A673 (cell line): ENCODE measurements around the gene SYT7.

Experiments
- EZH2 ChIP-seq: fragments of 200-600 bp; sonication (generic); IDR thresholded peaks from 2 replicates; pipeline ENCODE4 v1.6.1; 2017; ENCODE audit warnings: borderline replicate concordance, low read depth, mild to moderate bottlenecking, mixed read lengths, antibody characterized with exemption, low read length; ENCODE audit not compliant: poor library complexity, severe bottlenecking
- TF ChIP-seq, protein P1 (sequence below): fragments of 300-800, 200-600 bp; sonication (generic); conservative IDR thresholded peaks from 2 replicates; pipeline ENCODE4 v1.5.1; 2017; ENCODE audit warnings: low read depth, mild to moderate bottlenecking, antibody characterized with exemption, low read length, moderate library complexity, mixed read lengths

DNA sequence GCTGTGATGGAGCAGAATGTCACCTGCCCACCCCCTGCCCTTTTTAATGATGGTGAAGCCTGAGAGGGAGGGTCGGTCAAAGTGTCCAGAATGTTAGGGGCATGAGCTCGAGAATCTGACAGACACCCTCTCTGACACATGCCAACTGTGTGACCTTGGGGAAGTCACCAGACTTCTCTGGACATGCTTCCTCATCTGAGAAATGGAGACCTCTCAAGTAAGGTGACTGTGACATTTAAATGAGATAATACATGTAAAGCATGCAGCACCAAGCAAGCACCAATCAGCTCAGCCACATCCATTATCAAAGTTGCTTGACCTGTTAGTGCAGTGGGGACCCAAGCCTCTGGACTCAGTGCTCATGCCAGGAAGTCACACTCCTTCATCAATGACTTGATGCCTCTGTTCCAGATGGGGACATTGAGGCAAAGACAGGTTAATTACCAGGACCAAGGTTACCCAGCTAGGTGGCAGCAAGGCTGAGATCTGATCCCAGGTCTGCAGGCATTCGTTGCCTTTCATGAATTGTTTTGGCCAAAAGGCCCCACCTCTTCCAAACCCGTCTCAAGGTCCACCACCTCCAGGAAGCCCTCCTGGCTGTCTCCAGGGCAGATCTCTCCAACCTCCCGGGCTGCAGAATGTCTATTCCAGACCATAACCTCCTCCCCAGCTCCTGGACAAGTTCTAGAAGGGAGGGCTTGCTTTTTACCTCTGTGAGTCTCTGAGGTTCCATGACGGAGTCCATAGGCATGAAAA lies 38.8 kb upstream of the SYT7 start:
- TF ChIP-seq EZH2 = no peak
- TF ChIP-seq, protein P1, sequence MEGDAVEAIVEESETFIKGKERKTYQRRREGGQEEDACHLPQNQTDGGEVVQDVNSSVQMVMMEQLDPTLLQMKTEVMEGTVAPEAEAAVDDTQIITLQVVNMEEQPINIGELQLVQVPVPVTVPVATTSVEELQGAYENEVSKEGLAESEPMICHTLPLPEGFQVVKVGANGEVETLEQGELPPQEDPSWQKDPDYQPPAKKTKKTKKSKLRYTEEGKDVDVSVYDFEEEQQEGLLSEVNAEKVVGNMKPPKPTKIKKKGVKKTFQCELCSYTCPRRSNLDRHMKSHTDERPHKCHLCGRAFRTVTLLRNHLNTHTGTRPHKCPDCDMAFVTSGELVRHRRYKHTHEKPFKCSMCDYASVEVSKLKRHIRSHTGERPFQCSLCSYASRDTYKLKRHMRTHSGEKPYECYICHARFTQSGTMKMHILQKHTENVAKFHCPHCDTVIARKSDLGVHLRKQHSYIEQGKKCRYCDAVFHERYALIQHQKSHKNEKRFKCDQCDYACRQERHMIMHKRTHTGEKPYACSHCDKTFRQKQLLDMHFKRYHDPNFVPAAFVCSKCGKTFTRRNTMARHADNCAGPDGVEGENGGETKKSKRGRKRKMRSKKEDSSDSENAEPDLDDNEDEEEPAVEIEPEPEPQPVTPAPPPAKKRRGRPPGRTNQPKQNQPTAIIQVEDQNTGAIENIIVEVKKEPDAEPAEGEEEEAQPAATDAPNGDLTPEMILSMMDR = no peak
